ENCODE measurements around the gene PYGL.
"Not testable (repeated sequence)": the region's sequence is repeated elsewhere in the genome, so short reads cannot be mapped to it uniquely, and the experiment has no call there.

Gene PYGL

DNA sequence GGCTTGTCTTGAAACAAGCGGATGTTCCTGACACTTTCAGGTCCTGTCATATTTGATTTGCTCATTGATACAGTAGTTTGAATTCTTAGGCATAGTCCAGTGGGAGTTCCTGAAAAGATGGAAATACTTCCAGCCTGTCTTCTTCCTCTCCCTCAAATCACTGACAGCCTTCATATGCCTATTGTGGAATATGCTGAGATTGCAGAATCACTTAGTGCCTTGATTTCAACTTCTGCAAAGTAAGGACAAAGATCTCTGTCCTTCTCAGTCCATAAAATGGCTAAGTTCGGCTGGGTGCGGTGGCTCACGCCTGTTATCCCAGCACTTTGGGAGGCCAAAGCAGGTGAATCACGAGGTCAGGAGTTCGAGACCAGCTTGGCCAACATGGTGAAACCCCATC is 6.7 kb upstream of the PYGL start:
- no peaks in the 10 kb centered on the region for H3K9me3 ChIP-seq (ENCODE audit: insufficient read depth, low read depth, low read length)
- no peak overlapping the region for H3K27ac ChIP-seq (ENCODE audit: low read length)
- H3K9ac ChIP-seq (ENCODE audit: low read depth, low read length): no peak overlapping the region
- no peaks in the 10 kb centered on the region for H3K36me3 ChIP-seq (ENCODE audit: insufficient read depth, low read depth, low read length)
- H3K4me3 ChIP-seq (ENCODE audit: low read length): no peak overlapping the region
- no peaks in the 10 kb centered on the region for H3K27me3 ChIP-seq (ENCODE audit: insufficient read depth, low read length)
- H3K4me1 ChIP-seq (ENCODE audit: insufficient read depth, low read length): peaks cover 6% of the 10 kb centered on the region; the same call in 1 of the 2 replicates

DNA sequence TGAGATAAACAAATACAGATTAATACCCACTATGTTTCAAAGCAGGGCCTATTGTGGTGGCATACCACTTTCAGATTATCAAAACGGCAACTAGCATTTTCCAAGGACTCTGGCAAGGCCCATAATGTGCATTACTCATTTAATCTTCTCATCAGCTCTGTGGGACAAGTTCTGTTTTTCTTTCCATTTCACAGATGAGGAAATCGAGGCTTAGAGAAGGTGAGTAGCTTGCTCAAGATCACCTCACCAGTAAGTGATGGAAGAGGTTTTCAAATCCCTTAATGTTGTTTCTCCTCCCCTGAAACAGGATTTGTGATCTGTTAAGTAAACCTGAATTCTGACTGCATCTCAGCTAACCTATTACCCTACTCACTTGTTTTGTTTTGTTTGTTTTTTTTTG is 3.9 kb upstream of the PYGL start:
- Histone ChIP-seq H3K9ac (ENCODE audit: low read depth, low read length) (no peak overlapping the region), H3K4me1 (ENCODE audit: insufficient read depth, low read length) (peaks cover 2% of the 10 kb centered on the region; the same call in 1 of the 2 replicates), H3K27ac (ENCODE audit: low read length) (no peak overlapping the region), H3K36me3 (ENCODE audit: insufficient read depth, low read depth, low read length) (no peaks in the 10 kb centered on the region), H3K9me3 (ENCODE audit: insufficient read depth, low read depth, low read length) (no peaks in the 10 kb centered on the region), H3K27me3 (ENCODE audit: insufficient read depth, low read length) (peaks cover 11% of the 10 kb centered on the region; the same call in 1 of the 2 replicates), H3K4me3 (ENCODE audit: low read length) (no peak overlapping the region)

DNA sequence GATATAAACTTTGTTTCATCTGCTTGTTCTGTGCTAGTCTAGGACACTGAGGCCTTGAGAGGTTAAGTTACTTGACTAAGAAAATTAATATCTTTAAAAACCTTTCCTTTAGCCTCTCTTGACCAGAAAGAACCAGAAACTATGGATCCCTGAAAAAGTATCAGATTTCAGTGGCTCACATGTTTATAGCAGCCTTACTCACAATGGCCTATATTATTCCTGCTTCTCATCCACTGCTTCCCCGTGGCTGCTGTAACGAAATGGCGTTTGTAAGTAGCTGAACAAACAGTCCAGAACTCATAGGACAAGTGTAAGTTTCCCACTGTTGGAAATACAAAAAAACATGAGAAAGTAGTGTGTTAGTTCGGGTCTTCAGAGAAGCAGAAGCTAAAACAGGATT is 3.2 kb upstream of the PYGL start:
- H3K9ac ChIP-seq (ENCODE audit: low read depth, low read length): no peak overlapping the region
- no peaks in the 10 kb centered on the region for H3K9me3 ChIP-seq (ENCODE audit: insufficient read depth, low read depth, low read length)
- peaks cover 2% of the 10 kb centered on the region; the same call in 1 of the 2 replicates for H3K4me1 ChIP-seq (ENCODE audit: insufficient read depth, low read length)
- no peak overlapping the region for H3K4me3 ChIP-seq (ENCODE audit: low read length)
- no peaks in the 10 kb centered on the region for H3K36me3 ChIP-seq (ENCODE audit: insufficient read depth, low read depth, low read length)
- no peak overlapping the region for H3K27ac ChIP-seq (ENCODE audit: low read length)
- H3K27me3 ChIP-seq (ENCODE audit: insufficient read depth, low read length): peaks cover 13% of the 10 kb centered on the region; the same call in 1 of the 2 replicates

DNA sequence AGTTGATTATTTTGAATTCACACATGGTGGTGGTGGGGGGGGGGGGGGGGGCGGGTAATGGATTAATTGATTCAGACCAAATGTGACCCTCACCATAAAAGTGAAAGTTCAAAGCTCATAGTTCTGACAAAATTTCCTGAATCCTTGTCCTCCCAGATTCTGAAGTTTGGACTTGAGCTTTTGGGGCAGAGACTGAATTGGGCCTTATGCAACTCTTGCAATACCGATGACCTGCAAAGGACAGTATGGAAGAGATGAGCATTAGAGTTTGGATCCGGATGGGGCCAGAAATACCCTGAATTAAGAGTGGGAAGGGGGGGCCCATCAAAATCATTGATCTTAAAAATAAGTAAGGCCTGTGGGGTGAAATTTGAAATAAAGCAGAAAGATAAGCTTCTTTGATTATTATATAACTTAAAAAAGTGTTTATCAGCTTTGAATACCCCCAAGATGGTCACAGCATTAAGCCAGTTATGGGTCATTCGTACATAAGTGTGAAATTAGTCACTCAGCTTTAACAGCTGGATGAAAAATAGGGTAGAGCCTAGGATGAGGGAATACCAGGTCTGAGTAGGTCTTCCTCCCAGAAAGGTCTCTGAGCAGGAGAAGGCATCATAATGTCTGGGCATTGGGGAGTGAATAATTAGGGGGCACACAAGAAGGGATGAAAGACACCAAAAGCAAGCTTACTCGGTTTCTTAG is 2.1 kb upstream of the PYGL start:
- Histone ChIP-seq H3K4me3 (ENCODE audit: low read length) (no peak overlapping the region), H3K27ac (ENCODE audit: low read length) (no peak overlapping the region), H3K4me1 (ENCODE audit: insufficient read depth, low read length) (no peaks in the 10 kb centered on the region; the same call in 1 of the 2 replicates)

DNA sequence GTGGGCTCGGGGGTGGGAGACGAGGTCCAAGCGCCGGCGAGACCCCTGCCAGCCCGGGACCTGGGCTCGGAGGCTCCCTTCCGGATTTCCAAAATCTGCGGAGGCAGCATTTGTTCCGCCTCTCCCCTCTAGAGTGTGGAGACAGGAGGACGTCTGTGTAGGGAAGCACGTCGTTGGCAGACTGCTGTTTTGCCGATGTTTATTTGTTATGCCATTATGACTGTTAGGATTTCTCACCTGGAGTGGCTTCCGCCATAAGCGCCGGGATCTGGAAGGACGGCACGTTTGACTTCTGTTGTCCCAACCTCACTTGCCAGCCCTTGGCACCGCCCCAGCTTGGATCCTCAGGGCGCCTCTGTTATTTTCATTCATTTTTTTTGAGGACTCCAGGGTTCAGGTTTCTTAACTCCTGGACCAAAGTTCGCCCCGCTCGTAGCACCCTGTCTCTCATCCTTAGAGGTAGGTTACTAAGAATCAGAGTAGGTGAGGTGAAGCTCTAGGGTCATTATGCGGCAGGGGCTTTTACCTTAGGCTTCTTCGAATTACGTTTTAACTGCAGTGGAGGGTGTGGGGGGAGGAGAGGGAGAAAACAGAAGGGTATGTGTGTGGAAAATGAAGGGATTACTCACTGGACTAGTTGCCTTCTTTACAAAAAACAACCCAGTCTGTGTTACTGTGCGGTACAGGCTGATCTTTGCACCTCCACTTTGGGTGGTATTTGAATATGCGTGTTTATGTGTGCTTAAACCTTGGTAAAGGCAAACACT is 547 bp upstream of the PYGL start:
- Histone ChIP-seq H3K27me3 (ENCODE audit: insufficient read depth, low read length) (peaks cover 13% of the 10 kb centered on the region; the same call in 1 of the 2 replicates), H3K9me3 (ENCODE audit: insufficient read depth, low read depth, low read length) (no peaks in the 10 kb centered on the region), H3K4me3 (ENCODE audit: low read length) (peak overlapping the region; percentile 90), H3K36me3 (ENCODE audit: insufficient read depth, low read depth, low read length) (peaks cover 5% of the 10 kb centered on the region), H3K27ac (ENCODE audit: low read length) (no peak overlapping the region), H3K9ac (ENCODE audit: low read depth, low read length) (peak overlapping the region; percentile 56; the same call in 1 of the 2 replicates), H3K4me1 (ENCODE audit: insufficient read depth, low read length) (no peaks in the 10 kb centered on the region; the same call in 1 of the 2 replicates)

More for the DNA sequence above, 2.1 kb upstream of the PYGL start:
- H3K9ac ChIP-seq (ENCODE audit: low read depth, low read length): no peak overlapping the region
- no peaks in the 10 kb centered on the region for H3K36me3 ChIP-seq (ENCODE audit: insufficient read depth, low read depth, low read length)
- no peaks in the 10 kb centered on the region for H3K9me3 ChIP-seq (ENCODE audit: insufficient read depth, low read depth, low read length)
- peaks cover 13% of the 10 kb centered on the region; the same call in 1 of the 2 replicates for H3K27me3 ChIP-seq (ENCODE audit: insufficient read depth, low read length)

DNA sequence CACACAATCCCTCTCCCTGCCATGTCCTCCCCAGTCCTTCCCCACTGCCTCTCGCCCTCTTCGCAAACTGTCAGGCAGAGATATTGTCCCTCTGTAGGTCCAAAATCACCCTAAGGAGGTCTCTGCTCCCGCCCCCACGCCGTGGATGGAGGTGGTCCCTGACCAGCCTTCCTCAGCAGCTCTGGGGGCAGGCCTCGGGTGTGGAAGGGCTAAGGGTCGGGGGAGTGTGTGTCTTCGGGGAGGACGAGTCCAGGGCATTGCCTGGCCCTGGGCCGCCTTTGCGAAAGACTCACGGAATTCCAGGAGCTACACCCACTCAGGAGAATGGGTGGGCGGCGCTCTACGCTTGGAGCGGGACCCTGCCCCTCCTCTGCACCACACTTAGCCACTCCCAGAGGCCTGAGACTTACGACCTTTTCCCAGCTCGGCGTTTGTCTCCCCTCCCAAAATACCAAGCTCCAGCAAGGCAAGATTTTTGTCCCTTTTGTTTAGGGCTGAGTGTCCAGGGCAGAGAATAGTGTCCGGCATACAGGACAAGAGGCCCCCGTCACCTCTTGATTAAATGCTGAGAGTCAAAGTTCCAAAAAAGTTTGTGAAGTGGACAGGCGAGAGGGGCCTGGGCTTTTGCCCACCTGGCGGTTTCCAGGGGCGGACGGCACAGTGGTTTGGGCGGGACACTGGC is 881 bp downstream of the PYGL start:
- H3K27me3 ChIP-seq (ENCODE audit: insufficient read depth, low read length): peaks cover 13% of the 10 kb centered on the region; the same call in 1 of the 2 replicates
- peaks cover 5% of the 10 kb centered on the region for H3K36me3 ChIP-seq (ENCODE audit: insufficient read depth, low read depth, low read length)
- H3K4me3 ChIP-seq (ENCODE audit: low read length): peak overlapping the region; percentile 90
- H3K9ac ChIP-seq (ENCODE audit: low read depth, low read length): peak overlapping the region; percentile 72
- H3K4me1 ChIP-seq (ENCODE audit: insufficient read depth, low read length): no peaks in the 10 kb centered on the region; the same call in 1 of the 2 replicates
- H3K27ac ChIP-seq (ENCODE audit: low read length): no peak overlapping the region
- no peaks in the 10 kb centered on the region for H3K9me3 ChIP-seq (ENCODE audit: insufficient read depth, low read depth, low read length)

DNA sequence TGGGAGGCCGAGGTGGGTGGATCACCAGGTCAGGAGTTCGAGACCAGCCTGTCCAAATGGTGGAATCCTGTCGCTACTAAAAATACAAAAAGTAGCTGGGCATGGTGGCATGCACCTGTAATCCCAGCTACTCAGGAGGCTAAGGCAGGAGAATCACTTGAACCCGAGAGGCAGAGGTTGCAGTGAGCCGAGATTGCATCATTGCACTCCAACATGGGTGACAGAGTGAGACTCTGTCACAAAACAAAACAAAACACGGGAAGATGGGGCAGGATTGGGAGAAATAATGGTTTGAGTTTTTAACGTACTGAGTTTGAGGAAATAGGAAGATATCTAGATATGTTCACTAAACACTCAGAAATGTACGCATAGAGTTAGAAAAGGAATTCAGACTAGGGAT is 2.6 kb downstream of the PYGL start:
- not testable (repeated sequence) for H3K4me3 ChIP-seq (ENCODE audit: low read length); H3K36me3 ChIP-seq (ENCODE audit: insufficient read depth, low read depth, low read length); H3K9ac ChIP-seq (ENCODE audit: low read depth, low read length); H3K4me1 ChIP-seq (ENCODE audit: insufficient read depth, low read length); H3K27ac ChIP-seq (ENCODE audit: low read length); H3K9me3 ChIP-seq (ENCODE audit: insufficient read depth, low read depth, low read length)
- peaks cover 13% of the 10 kb centered on the region; the same call in 1 of the 2 replicates for H3K27me3 ChIP-seq (ENCODE audit: insufficient read depth, low read length)

DNA sequence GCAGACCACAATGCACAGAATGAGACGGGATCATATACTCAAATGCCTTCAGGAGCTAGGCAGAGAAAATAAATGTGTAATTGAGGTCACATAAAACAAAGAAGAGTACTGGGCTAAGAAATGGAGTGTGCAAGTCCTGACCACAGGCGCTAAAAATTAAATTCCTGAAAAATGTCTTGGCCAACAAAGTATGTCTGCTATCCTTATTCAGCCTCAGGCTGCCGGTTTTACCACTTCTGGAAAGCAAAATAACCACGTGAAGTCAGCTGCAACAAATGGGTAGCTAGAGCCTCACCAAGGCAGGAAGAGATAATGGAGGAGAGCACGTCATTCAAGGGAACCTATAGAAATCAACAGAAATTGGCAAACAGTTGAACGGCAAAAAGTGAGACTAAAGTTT is 3.1 kb downstream of the PYGL start:
- no peaks in the 10 kb centered on the region for H3K9me3 ChIP-seq (ENCODE audit: insufficient read depth, low read depth, low read length)
- H3K27ac ChIP-seq (ENCODE audit: low read length): no peak overlapping the region
- peaks cover 13% of the 10 kb centered on the region; the same call in 1 of the 2 replicates for H3K27me3 ChIP-seq (ENCODE audit: insufficient read depth, low read length)
- H3K36me3 ChIP-seq (ENCODE audit: insufficient read depth, low read depth, low read length): peaks cover 5% of the 10 kb centered on the region
- no peak overlapping the region for H3K9ac ChIP-seq (ENCODE audit: low read depth, low read length)
- H3K4me1 ChIP-seq (ENCODE audit: insufficient read depth, low read length): no peaks in the 10 kb centered on the region
- no peak overlapping the region for H3K4me3 ChIP-seq (ENCODE audit: low read length)

DNA sequence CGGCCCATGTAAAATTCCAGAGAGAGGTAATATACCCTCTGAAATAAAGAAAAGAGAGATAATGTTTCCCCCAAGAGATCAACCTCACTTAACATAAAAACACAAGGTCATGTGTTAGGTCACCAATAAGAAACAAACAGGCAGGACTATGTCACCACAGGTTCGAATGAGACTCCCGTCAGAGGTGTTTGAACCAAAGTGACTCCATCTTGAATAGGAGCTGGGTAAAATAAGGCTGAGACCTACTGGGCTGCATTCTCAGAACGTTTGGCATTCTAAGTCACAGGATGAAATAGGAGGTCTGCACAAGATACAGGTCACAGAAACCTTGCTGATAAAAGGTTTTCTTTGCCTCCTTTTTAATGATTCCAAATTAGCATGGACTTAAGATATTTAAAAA is 6.5 kb downstream of the PYGL start:
- H3K36me3 ChIP-seq (ENCODE audit: insufficient read depth, low read depth, low read length): peaks cover 16% of the 10 kb centered on the region
- H3K27ac ChIP-seq (ENCODE audit: low read length): no peak overlapping the region
- no peak overlapping the region for H3K9ac ChIP-seq (ENCODE audit: low read depth, low read length)
- H3K27me3 ChIP-seq (ENCODE audit: insufficient read depth, low read length): no peaks in the 10 kb centered on the region
- H3K9me3 ChIP-seq (ENCODE audit: insufficient read depth, low read depth, low read length): no peaks in the 10 kb centered on the region
- no peaks in the 10 kb centered on the region for H3K4me1 ChIP-seq (ENCODE audit: insufficient read depth, low read length)
- no peak overlapping the region for H3K4me3 ChIP-seq (ENCODE audit: low read length)

DNA sequence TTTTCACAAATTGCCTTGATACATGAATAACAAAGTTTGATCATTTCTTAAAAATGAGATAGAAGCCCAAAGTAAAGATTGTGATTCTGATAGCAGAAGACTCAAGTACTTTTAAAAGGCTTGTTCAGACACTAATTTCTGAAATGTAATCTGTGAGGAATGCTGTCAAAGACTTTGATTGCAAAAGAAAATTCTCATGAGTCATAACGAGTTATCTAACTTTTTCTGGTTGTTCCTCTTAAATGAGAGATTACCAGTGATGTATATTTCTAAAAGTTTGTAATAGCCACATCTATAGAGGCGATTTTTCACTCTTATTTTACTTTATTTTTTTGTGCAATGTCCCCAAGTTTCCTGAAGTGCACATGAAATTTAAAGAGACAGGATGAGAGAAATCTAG is 7.0 kb downstream of the PYGL start:
- no peaks in the 10 kb centered on the region for H3K4me1 ChIP-seq (ENCODE audit: insufficient read depth, low read length)
- H3K4me3 ChIP-seq (ENCODE audit: low read length): no peak overlapping the region
- no peak overlapping the region for H3K9ac ChIP-seq (ENCODE audit: low read depth, low read length)
- H3K9me3 ChIP-seq (ENCODE audit: insufficient read depth, low read depth, low read length): no peaks in the 10 kb centered on the region
- peaks cover 20% of the 10 kb centered on the region for H3K36me3 ChIP-seq (ENCODE audit: insufficient read depth, low read depth, low read length)
- H3K27me3 ChIP-seq (ENCODE audit: insufficient read depth, low read length): no peaks in the 10 kb centered on the region
- no peak overlapping the region for H3K27ac ChIP-seq (ENCODE audit: low read length)

DNA sequence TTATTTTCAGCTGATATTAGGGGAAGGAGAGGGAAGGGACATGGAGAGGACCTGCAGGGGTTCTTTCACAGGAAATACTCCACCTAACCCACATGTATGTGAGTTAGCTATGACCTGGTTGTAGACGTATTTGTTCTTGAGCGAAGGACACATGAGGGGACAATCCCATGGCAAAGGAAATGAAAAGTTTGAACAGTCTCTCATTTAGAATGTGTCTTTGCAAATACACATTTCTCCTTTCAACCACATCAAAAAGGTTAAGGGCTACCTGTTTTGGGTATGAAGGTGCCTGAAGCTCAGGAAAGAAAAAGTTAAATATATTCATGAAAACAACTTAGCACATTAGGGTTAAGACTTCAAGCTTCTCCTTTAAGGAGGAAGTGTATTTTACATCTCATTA is 7.4 kb downstream of the PYGL start:
- H3K9ac ChIP-seq (ENCODE audit: low read depth, low read length): no peak overlapping the region
- H3K9me3 ChIP-seq (ENCODE audit: insufficient read depth, low read depth, low read length): no peaks in the 10 kb centered on the region
- no peaks in the 10 kb centered on the region for H3K27me3 ChIP-seq (ENCODE audit: insufficient read depth, low read length)
- H3K4me1 ChIP-seq (ENCODE audit: insufficient read depth, low read length): no peaks in the 10 kb centered on the region
- peaks cover 24% of the 10 kb centered on the region for H3K36me3 ChIP-seq (ENCODE audit: insufficient read depth, low read depth, low read length)
- H3K4me3 ChIP-seq (ENCODE audit: low read length): no peak overlapping the region
- no peak overlapping the region for H3K27ac ChIP-seq (ENCODE audit: low read length)
